ENCODE measurements around the gene TMOD3.

The TMOD3 gene

GRCh38 chr15:51828621-51829375, 655 bp upstream of the TMOD3 start:
- DNase-seq: no peak

GRCh38 chr15:51830276-51830806, 888 bp downstream of the TMOD3 start:
- no peak for DNase-seq

- no peak for DNase-seq
Observed at GRCh38 chr15:51833772-51834171, 4.3 kb downstream of the TMOD3 start.

- no peak for DNase-seq
Observed at GRCh38 chr15:51837792-51838251, 8.4 kb downstream of the TMOD3 start.

GRCh38 chr15:51838270-51838669, 8.8 kb downstream of the TMOD3 start:
- no peak for DNase-seq

- DNase-seq: no peak
Observed at GRCh38 chr15:51840692-51841091, 11.2 kb downstream of the TMOD3 start.

GRCh38 chr15:51841406-51842040, 12.1 kb downstream of the TMOD3 start:
- DNase-seq: no peak

- DNase-seq: no peak
Observed at GRCh38 chr15:51842265-51842664, 12.8 kb downstream of the TMOD3 start.

- no peak for DNase-seq
Observed at GRCh38 chr15:51842852-51843737, 13.6 kb downstream of the TMOD3 start.

GRCh38 chr15:51844747-51845426, 15.4 kb downstream of the TMOD3 start:
- DNase-seq: no peak

- no peak for DNase-seq
Observed at GRCh38 chr15:51846066-51846462, 16.6 kb downstream of the TMOD3 start.

- no peak for DNase-seq
Observed at GRCh38 chr15:51846463-51847230, 17.2 kb downstream of the TMOD3 start.

GRCh38 chr15:51848811-51849210, 19.4 kb downstream of the TMOD3 start:
- no peak for DNase-seq

- no peak for DNase-seq
Observed at GRCh38 chr15:51849860-51850259, 20.4 kb downstream of the TMOD3 start.

GRCh38 chr15:51853998-51854397, 24.5 kb downstream of the TMOD3 start:
- DNase-seq: no peak

GRCh38 chr15:51855612-51856011, 26.2 kb downstream of the TMOD3 start:
- DNase-seq: no peak

GRCh38 chr15:51856714-51857380, 27.4 kb downstream of the TMOD3 start:
- no peak for DNase-seq

GRCh38 chr15:51861557-51862359, 32.3 kb downstream of the TMOD3 start:
- DNase-seq: peak; percentile 63

GRCh38 chr15:51863131-51863530, 33.7 kb downstream of the TMOD3 start:
- no peak for DNase-seq

- no peak for DNase-seq
Observed at GRCh38 chr15:51864408-51865056, 35.1 kb downstream of the TMOD3 start.
